WTC11 (cell line): ENCODE results near the gene SRP9. TPM values are rescaled to one million over a fixed set of nuclear protein-coding genes. Genes with fewer than 3 reads are reported as not detected.

Experiments used
- ATAC-seq: fragments of 200-7000 bp; cut with Tn5 transposase; 2 replicates; pipeline ENCODE4 v1.10.0; 2021; ENCODE audit warnings: mild to moderate bottlenecking, moderate library complexity
- CTCF ChIA-PET: fragments of 300-600 bp; sonication (Branson Sonifier 250); formaldehyde crosslinking; loops from one replicate; lab custom pipeline; 2021; ENCODE audit warnings: antibody characterized with exemption; lab: Charles Lee
- POLR2A ChIA-PET: fragments of 350-600 bp; sonication (Branson Sonifier 250); formaldehyde crosslinking; loops from one replicate; lab custom pipeline; 2021; ENCODE audit warnings: antibody characterized with exemption; lab: Charles Lee
- DNase-seq: peaks from one replicate; pipeline ENCODE4 v3.0.0; 2021; ENCODE audit warnings: low spot score
- H3K27ac Mint-ChIP-seq: 2 replicates; pipeline ENCODE4 v1.8.0; 2021; ENCODE audit warnings: mixed read lengths
- H3K27me3 Mint-ChIP-seq: 2 replicates; pipeline ENCODE4 v1.8.0; 2021; ENCODE audit warnings: low read depth, mild to moderate bottlenecking, moderate library complexity, mixed read lengths
- H3K36me3 Mint-ChIP-seq: 2 replicates; pipeline ENCODE4 v1.8.0; 2021; ENCODE audit warnings: mixed read lengths
- H3K4me1 Mint-ChIP-seq: 2 replicates; pipeline ENCODE4 v1.8.0; 2022; ENCODE audit warnings: mixed read lengths
- H3K4me3 Mint-ChIP-seq: 2 replicates; pipeline ENCODE4 v1.8.0; 2021; ENCODE audit warnings: mild to moderate bottlenecking, moderate library complexity, mixed read lengths
- H3K9me3 Mint-ChIP-seq: 2 replicates; pipeline ENCODE4 v1.8.0; 2021; ENCODE audit warnings: mixed read lengths
- ATF6 ChIP-seq: sonication (generic); formaldehyde crosslinking; IDR thresholded peaks from 2 replicates; pipeline ENCODE4 v1.8.1; 2023; ENCODE audit warnings: mild to moderate bottlenecking, missing genetic modification reagents
- CBFB ChIP-seq: sonication (generic); formaldehyde crosslinking; IDR thresholded peaks from 2 replicates; pipeline ENCODE4 v1.8.1; 2022; ENCODE audit warnings: mild to moderate bottlenecking, low read depth, missing genetic modification reagents
- ETV6 ChIP-seq: sonication (generic); formaldehyde crosslinking; IDR thresholded peaks from 2 replicates; pipeline ENCODE4 v1.8.1; 2022; ENCODE audit warnings: mild to moderate bottlenecking, missing genetic modification reagents
- FOXP4 ChIP-seq: sonication (generic); formaldehyde crosslinking; IDR thresholded peaks from 2 replicates; pipeline ENCODE4 v1.8.0; 2022; ENCODE audit warnings: mild to moderate bottlenecking, missing genetic modification reagents
- HMGA2 ChIP-seq: fragments of 250-450 bp; sonication (Bioruptor Pico); IDR thresholded peaks from 2 replicates; pipeline ENCODE4 v1.4.0; 2021; ENCODE audit warnings: mild to moderate bottlenecking, moderate library complexity
- IRF2 ChIP-seq: sonication (generic); formaldehyde crosslinking; IDR thresholded peaks from 2 replicates; pipeline ENCODE4 v1.8.0; 2022; ENCODE audit warnings: low read depth, missing genetic modification reagents, borderline replicate concordance
- MXD4 ChIP-seq: fragments of 250-450 bp; sonication (Bioruptor Pico); IDR thresholded peaks from 2 replicates; pipeline ENCODE4 v1.8.0; 2021; ENCODE audit warnings: mild to moderate bottlenecking, moderate library complexity, borderline replicate concordance
- RELA ChIP-seq: sonication (generic); formaldehyde crosslinking; IDR thresholded peaks from 2 replicates; pipeline ENCODE4 v1.8.1; 2022; ENCODE audit warnings: missing genetic modification reagents, mild to moderate bottlenecking, borderline replicate concordance
- TEAD1 ChIP-seq: sonication (generic); formaldehyde crosslinking; IDR thresholded peaks from 2 replicates; pipeline ENCODE4 v1.8.0; 2022; ENCODE audit warnings: mild to moderate bottlenecking, missing genetic modification reagents
- TP53 ChIP-seq: sonication (generic); formaldehyde crosslinking; IDR thresholded peaks from 2 replicates; pipeline ENCODE4 v1.8.1; 2023; ENCODE audit warnings: mild to moderate bottlenecking, missing genetic modification reagents
- ZNF219 ChIP-seq: sonication (generic); formaldehyde crosslinking; IDR thresholded peaks from 2 replicates; pipeline ENCODE4 v1.8.0; 2023; ENCODE audit warnings: missing genetic modification reagents, mild to moderate bottlenecking, borderline replicate concordance
- ZNF423 ChIP-seq: fragments of 250-450 bp; sonication (Bioruptor Pico); IDR thresholded peaks from 2 replicates; pipeline ENCODE4 v2.1.2; 2022; ENCODE audit warnings: mild to moderate bottlenecking, moderate library complexity
- total RNA-seq: library from RNA; stranded (reverse); gene quantifications from 3 replicates; pipeline ENCODE4 v1.2.3, GENCODE V29; 2021
- TF ChIP-seq, protein P1 (sequence below): sonication (generic); formaldehyde crosslinking; IDR thresholded peaks from 2 replicates; pipeline ENCODE4 v1.8.1; 2023; ENCODE audit warnings: mild to moderate bottlenecking, moderate library complexity, missing genetic modification reagents
- TF ChIP-seq, protein P2 (sequence below): sonication (generic); formaldehyde crosslinking; IDR thresholded peaks from 2 replicates; pipeline ENCODE4 v1.8.1; 2022; ENCODE audit warnings: low read depth, mild to moderate bottlenecking, moderate library complexity, missing genetic modification reagents, borderline replicate concordance
- TF ChIP-seq, protein P3 (sequence below): sonication (generic); formaldehyde crosslinking; IDR thresholded peaks from 2 replicates; pipeline ENCODE4 v1.8.0; 2022; ENCODE audit warnings: mild to moderate bottlenecking, missing genetic modification reagents
- TF ChIP-seq, protein P4 (sequence below): sonication (generic); formaldehyde crosslinking; IDR thresholded peaks from 2 replicates; pipeline ENCODE4 v1.8.1; 2022; ENCODE audit warnings: missing genetic modification reagents, borderline replicate concordance

The SRP9 gene
- total RNA-seq, 1 experiment from 2014 or later, result 375 TPM

- TF ChIP-seq, protein P1, sequence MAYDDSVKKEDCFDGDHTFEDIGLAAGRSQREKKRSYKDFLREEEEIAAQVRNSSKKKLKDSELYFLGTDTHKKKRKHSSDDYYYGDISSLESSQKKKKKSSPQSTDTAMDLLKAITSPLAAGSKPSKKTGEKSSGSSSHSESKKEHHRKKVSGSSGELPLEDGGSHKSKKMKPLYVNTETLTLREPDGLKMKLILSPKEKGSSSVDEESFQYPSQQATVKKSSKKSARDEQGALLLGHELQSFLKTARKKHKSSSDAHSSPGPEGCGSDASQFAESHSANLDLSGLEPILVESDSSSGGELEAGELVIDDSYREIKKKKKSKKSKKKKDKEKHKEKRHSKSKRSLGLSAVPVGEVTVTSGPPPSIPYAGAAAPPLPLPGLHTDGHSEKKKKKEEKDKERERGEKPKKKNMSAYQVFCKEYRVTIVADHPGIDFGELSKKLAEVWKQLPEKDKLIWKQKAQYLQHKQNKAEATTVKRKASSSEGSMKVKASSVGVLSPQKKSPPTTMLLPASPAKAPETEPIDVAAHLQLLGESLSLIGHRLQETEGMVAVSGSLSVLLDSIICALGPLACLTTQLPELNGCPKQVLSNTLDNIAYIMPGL (CRISPR knock-in tag), result no peak
- TF ChIP-seq CBFB (CRISPR knock-in tag) (no peak), IRF2 (CRISPR knock-in tag) (no peak), ATF6 (CRISPR knock-in tag) (no peak), ETV6 (CRISPR knock-in tag) (no peak)
- TF ChIP-seq, protein P2, sequence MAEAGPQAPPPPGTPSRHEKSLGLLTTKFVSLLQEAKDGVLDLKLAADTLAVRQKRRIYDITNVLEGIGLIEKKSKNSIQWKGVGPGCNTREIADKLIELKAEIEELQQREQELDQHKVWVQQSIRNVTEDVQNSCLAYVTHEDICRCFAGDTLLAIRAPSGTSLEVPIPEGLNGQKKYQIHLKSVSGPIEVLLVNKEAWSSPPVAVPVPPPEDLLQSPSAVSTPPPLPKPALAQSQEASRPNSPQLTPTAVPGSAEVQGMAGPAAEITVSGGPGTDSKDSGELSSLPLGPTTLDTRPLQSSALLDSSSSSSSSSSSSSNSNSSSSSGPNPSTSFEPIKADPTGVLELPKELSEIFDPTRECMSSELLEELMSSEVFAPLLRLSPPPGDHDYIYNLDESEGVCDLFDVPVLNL (CRISPR knock-in tag), result no peak
Measured at GRCh38 chr1:225745273-225745672, 32.4 kb upstream of the SRP9 start (continued).

GRCh38 chr1:225746361-225747179 lies 31.1 kb upstream of the SRP9 start:
- POLR2A ChIA-PET, result interaction anchor here (0.7 to 1.6 kb wide), 7 partner anchors 21 to 123 kb away, joined by 3 to 7 read pairs (median 5); partner anchors contain the start of gene ENAH
- H3K4me3 Mint-ChIP-seq, result peak overlapping the region; percentile 20
- H3K4me1 Mint-ChIP-seq, result peaks cover 29% of the 10 kb centered on the region
- peaks cover 18% of the 10 kb centered on the region for H3K27me3 Mint-ChIP-seq
- peak overlapping the region; percentile 65 for H3K27ac Mint-ChIP-seq
- CTCF ChIA-PET, result interaction anchor here (0.7 to 2.8 kb wide), 13 partner anchors 9 to 276 kb away, joined by 3 to 31 read pairs (median 3); partner anchors contain the start of genes ENAH and SRP9
- peak; percentile 75 for DNase-seq
- no peaks in the 10 kb centered on the region for H3K36me3 Mint-ChIP-seq
- ATAC-seq, result peak; percentile 91
- H3K9me3 Mint-ChIP-seq, result no peaks in the 10 kb centered on the region
- TF ChIP-seq, protein P3, sequence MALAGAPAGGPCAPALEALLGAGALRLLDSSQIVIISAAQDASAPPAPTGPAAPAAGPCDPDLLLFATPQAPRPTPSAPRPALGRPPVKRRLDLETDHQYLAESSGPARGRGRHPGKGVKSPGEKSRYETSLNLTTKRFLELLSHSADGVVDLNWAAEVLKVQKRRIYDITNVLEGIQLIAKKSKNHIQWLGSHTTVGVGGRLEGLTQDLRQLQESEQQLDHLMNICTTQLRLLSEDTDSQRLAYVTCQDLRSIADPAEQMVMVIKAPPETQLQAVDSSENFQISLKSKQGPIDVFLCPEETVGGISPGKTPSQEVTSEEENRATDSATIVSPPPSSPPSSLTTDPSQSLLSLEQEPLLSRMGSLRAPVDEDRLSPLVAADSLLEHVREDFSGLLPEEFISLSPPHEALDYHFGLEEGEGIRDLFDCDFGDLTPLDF (CRISPR knock-in tag), result no peak
- TF ChIP-seq RELA (CRISPR knock-in tag), result no peak
- TF ChIP-seq ZNF219, result no peak
- TF ChIP-seq TP53 (CRISPR knock-in tag), result no peak
- no peak for TF ChIP-seq HMGA2 (CRISPR knock-in tag)
- TF ChIP-seq MXD4 (CRISPR knock-in tag), result no peak
- TF ChIP-seq, protein P4, sequence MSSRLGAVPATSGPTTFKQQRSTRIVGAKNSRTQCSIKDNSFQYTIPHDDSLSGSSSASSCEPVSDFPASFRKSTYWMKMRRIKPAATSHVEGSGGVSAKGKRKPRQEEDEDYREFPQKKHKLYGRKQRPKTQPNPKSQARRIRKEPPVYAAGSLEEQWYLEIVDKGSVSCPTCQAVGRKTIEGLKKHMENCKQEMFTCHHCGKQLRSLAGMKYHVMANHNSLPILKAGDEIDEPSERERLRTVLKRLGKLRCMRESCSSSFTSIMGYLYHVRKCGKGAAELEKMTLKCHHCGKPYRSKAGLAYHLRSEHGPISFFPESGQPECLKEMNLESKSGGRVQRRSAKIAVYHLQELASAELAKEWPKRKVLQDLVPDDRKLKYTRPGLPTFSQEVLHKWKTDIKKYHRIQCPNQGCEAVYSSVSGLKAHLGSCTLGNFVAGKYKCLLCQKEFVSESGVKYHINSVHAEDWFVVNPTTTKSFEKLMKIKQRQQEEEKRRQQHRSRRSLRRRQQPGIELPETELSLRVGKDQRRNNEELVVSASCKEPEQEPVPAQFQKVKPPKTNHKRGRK (CRISPR knock-in tag), result no peak
- 0 out of 2 replicates have a peak, but pooled peaks have one; percentile 20 for TF ChIP-seq ETV6 (CRISPR knock-in tag)
- peak; percentile 64; the same call in 1 of the 2 replicates for TF ChIP-seq TEAD1 (CRISPR knock-in tag)
- peak; percentile 99 for TF ChIP-seq ZNF423
- 0 out of 2 replicates have a peak, but pooled peaks have one; percentile 37 for TF ChIP-seq FOXP4 (CRISPR knock-in tag)
- TF ChIP-seq, all 79 proteins: peak for 4
